Lower lobe of right lung (tissue), 2 donors: ENCODE results near the gene ADORA2A. TPM values are rescaled to one million over a fixed set of nuclear protein-coding genes. Genes with fewer than 3 reads are reported as not detected.

ENCODE experiments used
- ATAC-seq, 2 donors: fragments of 200-7000 bp; cut with Tn5 transposase; one replicate each; pipeline ENCODE4 v1.9.1; 2020 to 2022; ENCODE audit warnings: mild to moderate bottlenecking in 2 of 2, moderate library complexity in 2 of 2
- DNase-seq: peaks from one replicate; pipeline ENCODE4 v3.0.0-alpha.2; 2020
- H3K27ac ChIP-seq: fragments of 200-600 bp; one replicate; pipeline ENCODE4 v1.8.0; 2022
- H3K27me3 ChIP-seq: fragments of 200-600 bp; one replicate; pipeline ENCODE4 v1.8.0; 2022; ENCODE audit warnings: low read depth
- H3K36me3 ChIP-seq: fragments of 200-600 bp; one replicate; pipeline ENCODE4 v1.8.0; 2022; ENCODE audit warnings: mild to moderate bottlenecking
- H3K4me1 ChIP-seq: fragments of 200-600 bp; one replicate; pipeline ENCODE4 v1.8.0; 2022
- H3K4me3 ChIP-seq: fragments of 200-600 bp; one replicate; pipeline ENCODE4 v1.8.0; 2022; ENCODE audit warnings: mild to moderate bottlenecking
- H3K9me3 ChIP-seq: fragments of 200-600 bp; one replicate; pipeline ENCODE4 v1.8.0; 2022
- CTCF ChIP-seq: fragments of 200-600 bp; IDR thresholded peaks from one replicate; pipeline ENCODE4 v1.8.0; 2022; ENCODE audit warnings: antibody characterized with exemption, mild to moderate bottlenecking
- intact Hi-C: fragments of 100-400 bp; cut with DNase I; formaldehyde crosslinking; loops from one replicate; pipeline ENCODE4 v1.11.0; 2022
- total RNA-seq: library from RNA; stranded (reverse); fragmentation: NEBNext Ultra II Directional; extraction: Animal tissue kit (Norgen Biotek cat#: 25700); gene quantifications from one replicate; pipeline ENCODE4 v1.2.1, GENCODE V29; 2021
- donor health status: DM: no; HTN: yes; CAD: no; lungs with severe emphysema.

ADORA2A gene
- total RNA-seq, 1 donor from 2014 or later: 16.0 TPM

- no peak for ATAC-seq
Observed at GRCh38 chr22:24474649-24475255, 47.4 kb downstream of the ADORA2A start.

GRCh38 chr22:24481641-24482040 lies 54.2 kb downstream of the ADORA2A start:
- no peak for TF ChIP-seq CTCF
- Histone ChIP-seq H3K4me1 (peaks cover 19% of the 10 kb centered on the region), H3K27ac (no peak overlapping the region), H3K9me3 (no peaks in the 10 kb centered on the region), H3K27me3 (no peaks in the 10 kb centered on the region), H3K36me3 (no peaks in the 10 kb centered on the region), H3K4me3 (no peak overlapping the region)
- DNase-seq (no peak), ATAC-seq (no peak)
- intact Hi-C loops: no loop called here

More at GRCh38 chr22:24474649-24475255, 47.4 kb downstream of the ADORA2A start:
- Histone ChIP-seq H3K9me3 (no peaks in the 10 kb centered on the region), H3K27me3 (no peaks in the 10 kb centered on the region), H3K4me3 (no peak overlapping the region), H3K4me1 (peaks cover 5% of the 10 kb centered on the region), H3K36me3 (no peaks in the 10 kb centered on the region), H3K27ac (no peak overlapping the region)
- intact Hi-C loops: no loop called here
- DNase-seq: no peak
- TF ChIP-seq CTCF: no peak

GRCh38 chr22:24482575-24482974 lies 55.2 kb downstream of the ADORA2A start:
- H3K4me1 ChIP-seq: peaks cover 19% of the 10 kb centered on the region
- no peak overlapping the region for H3K4me3 ChIP-seq
- H3K27ac ChIP-seq: no peak overlapping the region
- ATAC-seq: peak; percentile 51 to 66
- DNase-seq: no peak
- H3K9me3 ChIP-seq: no peaks in the 10 kb centered on the region
- no peaks in the 10 kb centered on the region for H3K27me3 ChIP-seq
- intact Hi-C loops: no loop called here
- no peaks in the 10 kb centered on the region for H3K36me3 ChIP-seq
- TF ChIP-seq CTCF: no peak

GRCh38 chr22:24482998-24483397 lies 55.6 kb downstream of the ADORA2A start:
- DNase-seq (no peak), ATAC-seq (no peak)
- peaks cover 19% of the 10 kb centered on the region for H3K4me1 ChIP-seq
- intact Hi-C loops: no loop called here
- no peak for TF ChIP-seq CTCF
- no peak overlapping the region for H3K27ac ChIP-seq
- no peaks in the 10 kb centered on the region for H3K9me3 ChIP-seq
- H3K27me3 ChIP-seq: no peaks in the 10 kb centered on the region
- no peak overlapping the region for H3K4me3 ChIP-seq
- H3K36me3 ChIP-seq: no peaks in the 10 kb centered on the region

- DNase-seq (no peak), ATAC-seq (no peak)
- intact Hi-C loops: no loop called here
- no peak overlapping the region for H3K4me3 ChIP-seq
- H3K36me3 ChIP-seq: no peaks in the 10 kb centered on the region
- no peaks in the 10 kb centered on the region for H3K9me3 ChIP-seq
- no peaks in the 10 kb centered on the region for H3K27me3 ChIP-seq
- no peak overlapping the region for H3K27ac ChIP-seq
- TF ChIP-seq CTCF: no peak
- peaks cover 19% of the 10 kb centered on the region for H3K4me1 ChIP-seq
Observed at GRCh38 chr22:24483976-24484545, 56.7 kb downstream of the ADORA2A start.
